ENCODE results near the gene BCL6. TPM values are rescaled to one million over a fixed set of nuclear protein-coding genes. Genes with fewer than 3 reads are reported as not detected.

Gene BCL6
- polyA plus RNA-seq, 1 donor (not counting 4 experiments of a cell fraction or from before 2014, with no cell fraction given): 7.7 TPM

DNA sequence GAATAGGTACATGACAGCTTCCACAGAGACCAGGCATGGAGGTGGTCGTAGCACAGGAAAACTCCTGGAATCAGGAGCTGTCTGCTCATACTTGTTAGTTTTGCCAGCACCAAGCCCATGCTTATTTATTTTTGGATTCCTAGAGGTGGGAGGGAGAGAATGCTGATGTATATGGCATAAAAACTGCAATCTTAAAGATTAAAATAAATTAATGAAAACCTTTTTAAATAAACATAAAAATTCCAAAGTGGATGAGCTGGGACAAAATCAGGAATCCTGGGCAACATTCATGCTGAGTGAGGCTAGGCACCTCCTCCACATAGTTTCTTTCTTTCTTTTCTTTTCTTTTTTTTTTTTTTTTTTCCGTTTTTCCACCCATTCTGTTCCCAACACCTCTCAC lies 14.3 kb upstream of the BCL6 start:
- Histone ChIP-seq H2AFZ (ENCODE audit: control insufficient read depth, low read length) (no peak overlapping the region), H3K36me3 (ENCODE audit: control insufficient read depth in 2 of 2, extremely low read depth in 1 of 2, insufficient read depth in 2 of 2, low read length in 2 of 2) (no peaks in the 10 kb centered on the region), H3K4me1 (ENCODE audit: control insufficient read depth, extremely low read depth, insufficient read depth, low read length) (peaks cover 9% of the 10 kb centered on the region), H3K4me3 (ENCODE audit: control insufficient read depth in 2 of 3, extremely low read depth in 1 of 3, insufficient read depth in 2 of 3, low read depth in 1 of 3, low read length in 3 of 3) (no peak overlapping the region), H4K20me1 (ENCODE audit: control insufficient read depth, extremely low read depth, insufficient read depth, low read length) (no peaks in the 10 kb centered on the region), H3K79me2 (ENCODE audit: control insufficient read depth, insufficient read depth, low read length) (no peaks in the 10 kb centered on the region), H3K27ac (ENCODE audit: control insufficient read depth, insufficient read depth, low read length) (no peak overlapping the region), H3K27me3 (ENCODE audit: control insufficient read depth, extremely low read depth, insufficient read depth, low read length) (no peaks in the 10 kb centered on the region), H3K9me3 (ENCODE audit: control insufficient read depth, low read depth, low read length) (no peaks in the 10 kb centered on the region), H3K9me1 (ENCODE audit: control insufficient read depth, extremely low read depth, insufficient read depth, low read length) (no peaks in the 10 kb centered on the region), H3K4me2 (ENCODE audit: control insufficient read depth, extremely low read depth, insufficient read depth, low read depth, low read length) (no peak overlapping the region), H3K9ac (ENCODE audit: control insufficient read depth, extremely low read depth, insufficient read depth, low read length) (no peak overlapping the region)
- no peak for TF ChIP-seq EZH2 (IDR thresholded peaks at IDR 0.05; ENCODE audit: low read length)
- TF ChIP-seq, protein P1, sequence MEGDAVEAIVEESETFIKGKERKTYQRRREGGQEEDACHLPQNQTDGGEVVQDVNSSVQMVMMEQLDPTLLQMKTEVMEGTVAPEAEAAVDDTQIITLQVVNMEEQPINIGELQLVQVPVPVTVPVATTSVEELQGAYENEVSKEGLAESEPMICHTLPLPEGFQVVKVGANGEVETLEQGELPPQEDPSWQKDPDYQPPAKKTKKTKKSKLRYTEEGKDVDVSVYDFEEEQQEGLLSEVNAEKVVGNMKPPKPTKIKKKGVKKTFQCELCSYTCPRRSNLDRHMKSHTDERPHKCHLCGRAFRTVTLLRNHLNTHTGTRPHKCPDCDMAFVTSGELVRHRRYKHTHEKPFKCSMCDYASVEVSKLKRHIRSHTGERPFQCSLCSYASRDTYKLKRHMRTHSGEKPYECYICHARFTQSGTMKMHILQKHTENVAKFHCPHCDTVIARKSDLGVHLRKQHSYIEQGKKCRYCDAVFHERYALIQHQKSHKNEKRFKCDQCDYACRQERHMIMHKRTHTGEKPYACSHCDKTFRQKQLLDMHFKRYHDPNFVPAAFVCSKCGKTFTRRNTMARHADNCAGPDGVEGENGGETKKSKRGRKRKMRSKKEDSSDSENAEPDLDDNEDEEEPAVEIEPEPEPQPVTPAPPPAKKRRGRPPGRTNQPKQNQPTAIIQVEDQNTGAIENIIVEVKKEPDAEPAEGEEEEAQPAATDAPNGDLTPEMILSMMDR (optimal IDR thresholded peaks at IDR 0.05 in 1 of 3, IDR thresholded peaks at IDR 0.05 in 1 of 3, conservative IDR thresholded peaks at IDR 0.05 in 1 of 3; ENCODE audit: extremely low read depth in 1 of 3, insufficient read depth in 2 of 3, low read length in 3 of 3): no peak
- FAIRE-seq: no peak
- no peak for DNase-seq (ENCODE audit: low read depth, low spot score)
- dilution Hi-C loops (cut with MboI; ENCODE audit: extremely low pct_ligation_motif_present, low sequenced_read_pairs): no loop called here

DNA sequence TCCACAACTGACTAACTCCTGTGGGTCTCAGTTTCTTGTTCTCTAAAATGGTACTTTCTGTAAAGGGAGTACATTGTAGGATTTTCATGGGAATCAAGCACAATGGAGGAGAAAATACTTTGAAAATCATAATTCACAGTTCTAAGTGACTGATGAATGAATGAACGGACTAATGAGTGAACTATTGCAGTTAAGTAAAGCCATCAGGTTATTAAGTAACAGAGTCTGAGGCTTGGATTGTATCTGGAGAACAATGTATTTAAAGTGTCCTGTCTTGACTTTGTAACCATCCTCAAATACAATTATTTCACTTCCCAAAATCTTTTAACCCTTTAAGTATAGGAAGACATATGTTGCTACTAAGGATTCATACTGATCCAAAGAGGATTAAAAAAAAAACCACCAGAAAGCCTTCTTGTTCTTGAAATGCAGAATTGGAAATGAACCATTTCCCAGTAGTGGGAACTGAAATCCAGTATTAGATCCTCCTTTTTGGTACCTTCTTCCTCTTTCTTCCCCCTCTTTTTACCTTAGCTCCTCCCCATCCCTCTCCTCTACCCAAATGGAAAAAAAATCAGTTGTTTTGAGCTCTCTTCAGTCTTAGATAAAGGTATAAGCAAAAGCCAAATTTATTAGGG lies 13.2 kb upstream of the BCL6 start:
- dilution Hi-C loops (cut with MboI; ENCODE audit: extremely low pct_ligation_motif_present, low sequenced_read_pairs): no loop called here
- FAIRE-seq: no peak

More for the DNA sequence above, 13.2 kb upstream of the BCL6 start:
- TF ChIP-seq, protein P1 (optimal IDR thresholded peaks at IDR 0.05 in 1 of 3, IDR thresholded peaks at IDR 0.05 in 1 of 3, conservative IDR thresholded peaks at IDR 0.05 in 1 of 3; ENCODE audit: extremely low read depth in 1 of 3, insufficient read depth in 2 of 3, low read length in 3 of 3): no peak
- TF ChIP-seq EZH2 (IDR thresholded peaks at IDR 0.05; ENCODE audit: low read length): no peak
- H3K27ac ChIP-seq (ENCODE audit: control insufficient read depth, insufficient read depth, low read length): no peak overlapping the region
- H3K9me3 ChIP-seq (ENCODE audit: control insufficient read depth, low read depth, low read length): no peaks in the 10 kb centered on the region
- no peaks in the 10 kb centered on the region for H3K4me1 ChIP-seq (ENCODE audit: control insufficient read depth, extremely low read depth, insufficient read depth, low read length)
- DNase-seq (ENCODE audit: low read depth, low spot score): no peak
- H3K27me3 ChIP-seq (ENCODE audit: control insufficient read depth, extremely low read depth, insufficient read depth, low read length): no peaks in the 10 kb centered on the region
- no peak overlapping the region for H2AFZ ChIP-seq (ENCODE audit: control insufficient read depth, low read length)
- H3K36me3 ChIP-seq (ENCODE audit: control insufficient read depth in 2 of 2, extremely low read depth in 1 of 2, insufficient read depth in 2 of 2, low read length in 2 of 2): no peaks in the 10 kb centered on the region
- no peak overlapping the region for H3K4me2 ChIP-seq (ENCODE audit: control insufficient read depth, extremely low read depth, insufficient read depth, low read depth, low read length)
- no peaks in the 10 kb centered on the region for H4K20me1 ChIP-seq (ENCODE audit: control insufficient read depth, extremely low read depth, insufficient read depth, low read length)
- H3K79me2 ChIP-seq (ENCODE audit: control insufficient read depth, insufficient read depth, low read length): no peaks in the 10 kb centered on the region
- H3K9me1 ChIP-seq (ENCODE audit: control insufficient read depth, extremely low read depth, insufficient read depth, low read length): no peaks in the 10 kb centered on the region
- H3K9ac ChIP-seq (ENCODE audit: control insufficient read depth, extremely low read depth, insufficient read depth, low read length): no peak overlapping the region
- H3K4me3 ChIP-seq (ENCODE audit: control insufficient read depth in 2 of 3, extremely low read depth in 1 of 3, insufficient read depth in 2 of 3, low read depth in 1 of 3, low read length in 3 of 3): no peak overlapping the region
